ENCODE results near the gene PRXL2C. TPM values are rescaled to one million over a fixed set of nuclear protein-coding genes. Genes with fewer than 3 reads are reported as not detected.

Gene PRXL2C
- total and polyA plus RNA-seq, 2 of the 13 experiments (the other 11 are each of a cell fraction or from before 2014, with no cell fraction given): 11.0 to 13.2 TPM

DNA sequence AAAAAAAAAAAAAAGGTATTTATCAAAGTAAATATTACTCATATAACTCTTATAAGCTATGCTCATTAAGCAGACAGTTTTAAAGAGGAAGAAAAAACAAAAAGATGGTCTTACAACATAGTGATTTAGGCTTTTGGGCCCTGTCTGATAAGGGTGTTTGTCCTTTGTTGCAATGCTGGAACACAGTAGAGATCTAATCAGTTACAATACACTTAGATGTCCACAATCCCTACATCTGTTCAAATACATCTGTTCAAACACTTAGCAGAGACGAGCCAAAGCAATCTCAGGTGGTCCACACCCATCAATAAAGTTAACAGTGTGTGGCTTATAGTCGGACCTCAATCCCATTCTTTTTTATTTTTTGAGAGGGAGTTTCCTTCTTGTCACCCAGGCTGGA, 11.0 kb downstream of the PRXL2C start (continued):
- TF ChIP-seq NCOR1 (IDR thresholded peaks at IDR 0.05; ENCODE audit: borderline replicate concordance, low read length) (no peak), NR3C1 (CRISPR knock-in tag; IDR thresholded peaks at IDR 0.05) (no peak), ZNF724P (CRISPR knock-in tag; IDR thresholded peaks at IDR 0.05; ENCODE audit: borderline replicate concordance) (no peak), ZNF251 (CRISPR knock-in tag; IDR thresholded peaks at IDR 0.05) (no peak), SOX13 (IDR thresholded peaks at IDR 0.05) (peak; percentile 89), SOX13 (CRISPR knock-in tag; conservative IDR thresholded peaks at IDR 0.05 in 1 of 2, IDR thresholded peaks at IDR 0.05 in 1 of 2) (peak in 1 of 2 experiments; percentile 98; a peak in 2 of 4 replicates), HOXA9 (CRISPR knock-in tag; IDR thresholded peaks at IDR 0.05; ENCODE audit: borderline replicate concordance) (no peak), ZNF678 (CRISPR knock-in tag; IDR thresholded peaks at IDR 0.05) (no peak), ZNF552 (CRISPR knock-in tag; IDR thresholded peaks at IDR 0.05; ENCODE audit: borderline replicate concordance) (no peak), SMYD3 (CRISPR knock-in tag; IDR thresholded peaks at IDR 0.05) (no peak), ZNF256 (CRISPR knock-in tag; conservative IDR thresholded peaks at IDR 0.05) (no peak), CREM (IDR thresholded peaks at IDR 0.05) (peak; percentile 64; the same call in 1 of the 2 replicates), CREM (CRISPR knock-in tag; IDR thresholded peaks at IDR 0.05) (no peak)
- TF ChIP-seq, protein P1, sequence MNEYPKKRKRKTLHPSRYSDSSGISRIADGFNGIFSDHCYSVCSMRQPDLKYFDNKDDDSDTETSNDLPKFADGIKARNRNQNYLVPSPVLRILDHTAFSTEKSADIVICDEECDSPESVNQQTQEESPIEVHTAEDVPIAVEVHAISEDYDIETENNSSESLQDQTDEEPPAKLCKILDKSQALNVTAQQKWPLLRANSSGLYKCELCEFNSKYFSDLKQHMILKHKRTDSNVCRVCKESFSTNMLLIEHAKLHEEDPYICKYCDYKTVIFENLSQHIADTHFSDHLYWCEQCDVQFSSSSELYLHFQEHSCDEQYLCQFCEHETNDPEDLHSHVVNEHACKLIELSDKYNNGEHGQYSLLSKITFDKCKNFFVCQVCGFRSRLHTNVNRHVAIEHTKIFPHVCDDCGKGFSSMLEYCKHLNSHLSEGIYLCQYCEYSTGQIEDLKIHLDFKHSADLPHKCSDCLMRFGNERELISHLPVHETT (CRISPR knock-in tag; conservative IDR thresholded peaks at IDR 0.05): no peak
- TF ChIP-seq, protein P2, sequence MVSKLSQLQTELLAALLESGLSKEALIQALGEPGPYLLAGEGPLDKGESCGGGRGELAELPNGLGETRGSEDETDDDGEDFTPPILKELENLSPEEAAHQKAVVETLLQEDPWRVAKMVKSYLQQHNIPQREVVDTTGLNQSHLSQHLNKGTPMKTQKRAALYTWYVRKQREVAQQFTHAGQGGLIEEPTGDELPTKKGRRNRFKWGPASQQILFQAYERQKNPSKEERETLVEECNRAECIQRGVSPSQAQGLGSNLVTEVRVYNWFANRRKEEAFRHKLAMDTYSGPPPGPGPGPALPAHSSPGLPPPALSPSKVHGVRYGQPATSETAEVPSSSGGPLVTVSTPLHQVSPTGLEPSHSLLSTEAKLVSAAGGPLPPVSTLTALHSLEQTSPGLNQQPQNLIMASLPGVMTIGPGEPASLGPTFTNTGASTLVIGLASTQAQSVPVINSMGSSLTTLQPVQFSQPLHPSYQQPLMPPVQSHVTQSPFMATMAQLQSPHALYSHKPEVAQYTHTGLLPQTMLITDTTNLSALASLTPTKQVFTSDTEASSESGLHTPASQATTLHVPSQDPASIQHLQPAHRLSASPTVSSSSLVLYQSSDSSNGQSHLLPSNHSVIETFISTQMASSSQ (IDR thresholded peaks at IDR 0.05; ENCODE audit: low read depth): no peak
- TF ChIP-seq, protein P2 (CRISPR knock-in tag; IDR thresholded peaks at IDR 0.05; ENCODE audit: borderline replicate concordance): no peak
- TF ChIP-seq, protein P3, sequence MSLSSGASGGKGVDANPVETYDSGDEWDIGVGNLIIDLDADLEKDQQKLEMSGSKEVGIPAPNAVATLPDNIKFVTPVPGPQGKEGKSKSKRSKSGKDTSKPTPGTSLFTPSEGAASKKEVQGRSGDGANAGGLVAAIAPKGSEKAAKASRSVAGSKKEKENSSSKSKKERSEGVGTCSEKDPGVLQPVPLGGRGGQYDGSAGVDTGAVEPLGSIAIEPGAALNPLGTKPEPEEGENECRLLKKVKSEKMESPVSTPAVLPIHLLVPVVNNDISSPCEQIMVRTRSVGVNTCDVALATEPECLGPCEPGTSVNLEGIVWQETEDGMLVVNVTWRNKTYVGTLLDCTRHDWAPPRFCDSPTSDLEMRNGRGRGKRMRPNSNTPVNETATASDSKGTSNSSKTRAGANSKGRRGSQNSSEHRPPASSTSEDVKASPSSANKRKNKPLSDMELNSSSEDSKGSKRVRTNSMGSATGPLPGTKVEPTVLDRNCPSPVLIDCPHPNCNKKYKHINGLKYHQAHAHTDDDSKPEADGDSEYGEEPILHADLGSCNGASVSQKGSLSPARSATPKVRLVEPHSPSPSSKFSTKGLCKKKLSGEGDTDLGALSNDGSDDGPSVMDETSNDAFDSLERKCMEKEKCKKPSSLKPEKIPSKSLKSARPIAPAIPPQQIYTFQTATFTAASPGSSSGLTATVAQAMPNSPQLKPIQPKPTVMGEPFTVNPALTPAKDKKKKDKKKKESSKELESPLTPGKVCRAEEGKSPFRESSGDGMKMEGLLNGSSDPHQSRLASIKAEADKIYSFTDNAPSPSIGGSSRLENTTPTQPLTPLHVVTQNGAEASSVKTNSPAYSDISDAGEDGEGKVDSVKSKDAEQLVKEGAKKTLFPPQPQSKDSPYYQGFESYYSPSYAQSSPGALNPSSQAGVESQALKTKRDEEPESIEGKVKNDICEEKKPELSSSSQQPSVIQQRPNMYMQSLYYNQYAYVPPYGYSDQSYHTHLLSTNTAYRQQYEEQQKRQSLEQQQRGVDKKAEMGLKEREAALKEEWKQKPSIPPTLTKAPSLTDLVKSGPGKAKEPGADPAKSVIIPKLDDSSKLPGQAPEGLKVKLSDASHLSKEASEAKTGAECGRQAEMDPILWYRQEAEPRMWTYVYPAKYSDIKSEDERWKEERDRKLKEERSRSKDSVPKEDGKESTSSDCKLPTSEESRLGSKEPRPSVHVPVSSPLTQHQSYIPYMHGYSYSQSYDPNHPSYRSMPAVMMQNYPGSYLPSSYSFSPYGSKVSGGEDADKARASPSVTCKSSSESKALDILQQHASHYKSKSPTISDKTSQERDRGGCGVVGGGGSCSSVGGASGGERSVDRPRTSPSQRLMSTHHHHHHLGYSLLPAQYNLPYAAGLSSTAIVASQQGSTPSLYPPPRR (CRISPR knock-in tag; IDR thresholded peaks at IDR 0.05; ENCODE audit: borderline replicate concordance): peak; percentile 83
- TF ChIP-seq, protein P4, sequence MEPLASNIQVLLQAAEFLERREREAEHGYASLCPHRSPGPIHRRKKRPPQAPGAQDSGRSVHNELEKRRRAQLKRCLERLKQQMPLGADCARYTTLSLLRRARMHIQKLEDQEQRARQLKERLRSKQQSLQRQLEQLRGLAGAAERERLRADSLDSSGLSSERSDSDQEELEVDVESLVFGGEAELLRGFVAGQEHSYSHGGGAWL (CRISPR knock-in tag; IDR thresholded peaks at IDR 0.05): no peak
- TF ChIP-seq, protein P5, sequence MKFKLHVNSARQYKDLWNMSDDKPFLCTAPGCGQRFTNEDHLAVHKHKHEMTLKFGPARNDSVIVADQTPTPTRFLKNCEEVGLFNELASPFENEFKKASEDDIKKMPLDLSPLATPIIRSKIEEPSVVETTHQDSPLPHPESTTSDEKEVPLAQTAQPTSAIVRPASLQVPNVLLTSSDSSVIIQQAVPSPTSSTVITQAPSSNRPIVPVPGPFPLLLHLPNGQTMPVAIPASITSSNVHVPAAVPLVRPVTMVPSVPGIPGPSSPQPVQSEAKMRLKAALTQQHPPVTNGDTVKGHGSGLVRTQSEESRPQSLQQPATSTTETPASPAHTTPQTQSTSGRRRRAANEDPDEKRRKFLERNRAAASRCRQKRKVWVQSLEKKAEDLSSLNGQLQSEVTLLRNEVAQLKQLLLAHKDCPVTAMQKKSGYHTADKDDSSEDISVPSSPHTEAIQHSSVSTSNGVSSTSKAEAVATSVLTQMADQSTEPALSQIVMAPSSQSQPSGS (CRISPR knock-in tag; IDR thresholded peaks at IDR 0.05): peak; percentile 52; the same call in 1 of the 2 replicates
